Endothelial cell (in vitro differentiated cells): ENCODE data around the gene ANKFN1. TPM values are rescaled to one million over a fixed set of nuclear protein-coding genes. Genes with fewer than 3 reads are reported as not detected.

Source experiments
- DNase-seq: peaks from one replicate; pipeline ENCODE4 v3.0.0; 2021; ENCODE audit warnings: low spot score
- H3K27ac Mint-ChIP-seq: one replicate; pipeline ENCODE4 v1.8.0; 2021; ENCODE audit warnings: mixed read lengths, inconsistent platforms; ENCODE audit not compliant: unreplicated experiment
- H3K27me3 Mint-ChIP-seq: one replicate; pipeline ENCODE4 v1.8.0; 2021; ENCODE audit warnings: mild to moderate bottlenecking, moderate library complexity, mixed read lengths, inconsistent platforms; ENCODE audit not compliant: unreplicated experiment
- H3K36me3 Mint-ChIP-seq: one replicate; pipeline ENCODE4 v1.8.0; 2021; ENCODE audit warnings: mild to moderate bottlenecking, low read depth, mixed read lengths, inconsistent platforms; ENCODE audit not compliant: unreplicated experiment
- H3K4me1 Mint-ChIP-seq: one replicate; pipeline ENCODE4 v1.8.0; 2021; ENCODE audit warnings: mild to moderate bottlenecking, mixed read lengths, inconsistent platforms; ENCODE audit not compliant: unreplicated experiment
- H3K4me3 Mint-ChIP-seq: one replicate; pipeline ENCODE4 v1.8.0; 2021; ENCODE audit warnings: mild to moderate bottlenecking, mixed read lengths, inconsistent platforms; ENCODE audit not compliant: unreplicated experiment
- H3K9me3 Mint-ChIP-seq: one replicate; pipeline ENCODE4 v1.8.0; 2021; ENCODE audit warnings: mixed read lengths, inconsistent platforms; ENCODE audit not compliant: unreplicated experiment
- CTCF ChIP-seq: fragments of 200-600 bp; sonication (generic); IDR thresholded peaks from one replicate; pipeline ENCODE4 v1.5.0; 2021; ENCODE audit warnings: antibody characterized with exemption; ENCODE audit not compliant: unreplicated experiment
- total RNA-seq: library from RNA; stranded (reverse); fragmentation: NEBNext Ultra II Directional; extraction: Animal tissue kit (Norgen Biotek cat#: 25700); gene quantifications from one replicate; pipeline ENCODE4 v1.2.1, GENCODE V29; 2021; ENCODE audit not compliant: unreplicated experiment

The ANKFN1 gene
- total RNA-seq, 1 donor from 2014 or later = not detected

DNA sequence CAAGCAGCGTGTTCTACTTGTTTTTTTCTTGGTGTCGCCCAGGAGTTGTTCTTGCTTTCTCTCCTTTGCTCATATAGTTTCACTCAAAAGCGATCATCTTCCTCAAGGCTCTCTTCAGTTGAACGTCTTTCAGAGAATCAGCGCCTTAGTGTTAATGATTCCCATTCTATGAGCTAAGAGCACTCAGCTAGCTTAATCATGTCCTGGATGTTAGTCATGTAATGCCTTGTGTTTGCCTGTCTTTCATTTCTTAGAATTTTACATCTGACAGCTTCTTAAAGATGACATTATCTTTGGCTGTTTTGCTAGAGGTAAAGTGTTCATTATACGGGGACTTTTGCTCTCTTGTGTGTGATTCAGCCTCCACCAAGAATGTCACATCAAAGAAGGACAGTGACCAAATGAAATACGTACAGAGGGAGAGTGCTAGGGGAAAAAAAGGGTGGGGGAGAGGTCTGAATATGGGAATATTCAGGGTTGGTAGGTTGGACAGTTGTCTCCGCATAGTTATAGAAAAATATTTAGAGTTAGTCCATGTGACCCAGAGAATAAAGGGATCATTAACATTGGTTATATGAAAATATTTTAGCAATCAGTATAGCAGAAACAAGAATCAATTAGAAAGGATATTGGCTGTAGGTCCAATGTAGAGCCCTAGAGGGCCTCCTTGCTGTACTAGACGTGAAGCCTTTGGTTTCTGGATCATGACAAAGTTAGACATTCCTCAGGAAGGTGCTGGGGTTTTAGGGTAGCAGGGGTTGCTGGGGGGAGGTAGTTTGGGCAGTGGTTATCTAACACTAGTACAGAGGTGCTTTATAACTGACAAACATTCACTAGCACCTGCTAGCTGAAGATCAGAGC lies 31.9 kb upstream of the ANKFN1 start:
- TF ChIP-seq CTCF = no peak
- Mint-ChIP-seq H3K27ac (no peak overlapping the region), H3K4me1 (no peaks in the 10 kb centered on the region), H3K27me3 (no peaks in the 10 kb centered on the region), H3K9me3 (no peaks in the 10 kb centered on the region), H3K4me3 (no peak overlapping the region), H3K36me3 (no peaks in the 10 kb centered on the region)
- DNase-seq = no peak

- H3K9me3 Mint-ChIP-seq = no peaks in the 10 kb centered on the region
- peak; percentile 36 for TF ChIP-seq CTCF
- no peak overlapping the region for H3K27ac Mint-ChIP-seq
- peak; percentile 38 for DNase-seq
- H3K36me3 Mint-ChIP-seq = no peaks in the 10 kb centered on the region
- H3K4me3 Mint-ChIP-seq = no peak overlapping the region
- H3K27me3 Mint-ChIP-seq = no peaks in the 10 kb centered on the region
- no peaks in the 10 kb centered on the region for H3K4me1 Mint-ChIP-seq
These were observed 27.1 kb upstream of the ANKFN1 start for GRCh38 chr17:56125830-56126819.

GRCh38 chr17:56130026-56130425 lies 23.2 kb upstream of the ANKFN1 start:
- Mint-ChIP-seq H3K27ac (no peak overlapping the region), H3K36me3 (no peaks in the 10 kb centered on the region), H3K9me3 (no peaks in the 10 kb centered on the region), H3K4me1 (no peaks in the 10 kb centered on the region), H3K27me3 (no peaks in the 10 kb centered on the region), H3K4me3 (no peak overlapping the region)
- no peak for TF ChIP-seq CTCF
- no peak for DNase-seq

DNA sequence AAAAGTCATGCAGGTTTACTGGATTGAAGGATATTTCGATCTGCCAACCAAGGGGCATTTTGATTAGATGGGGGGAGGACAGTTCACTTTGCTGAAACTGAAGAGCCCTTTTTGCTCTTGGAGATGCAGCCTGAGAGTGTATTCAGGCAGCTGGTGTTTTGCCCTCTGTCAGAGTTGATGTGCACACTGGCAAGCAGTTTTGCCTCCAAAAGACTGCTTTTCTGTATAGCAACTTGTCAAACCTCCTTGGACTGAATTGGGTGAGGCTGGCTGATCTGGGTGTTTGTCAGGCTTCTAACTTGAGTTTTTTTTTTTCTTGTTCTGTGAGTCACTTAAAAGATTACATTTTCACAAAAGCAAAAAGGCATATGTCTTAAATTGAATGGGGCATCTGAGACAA lies 22.6 kb upstream of the ANKFN1 start:
- no peak for TF ChIP-seq CTCF
- Mint-ChIP-seq H3K27ac (no peak overlapping the region), H3K4me1 (no peaks in the 10 kb centered on the region), H3K4me3 (no peak overlapping the region), H3K36me3 (no peaks in the 10 kb centered on the region), H3K27me3 (no peaks in the 10 kb centered on the region), H3K9me3 (no peaks in the 10 kb centered on the region)
- DNase-seq = no peak

DNA sequence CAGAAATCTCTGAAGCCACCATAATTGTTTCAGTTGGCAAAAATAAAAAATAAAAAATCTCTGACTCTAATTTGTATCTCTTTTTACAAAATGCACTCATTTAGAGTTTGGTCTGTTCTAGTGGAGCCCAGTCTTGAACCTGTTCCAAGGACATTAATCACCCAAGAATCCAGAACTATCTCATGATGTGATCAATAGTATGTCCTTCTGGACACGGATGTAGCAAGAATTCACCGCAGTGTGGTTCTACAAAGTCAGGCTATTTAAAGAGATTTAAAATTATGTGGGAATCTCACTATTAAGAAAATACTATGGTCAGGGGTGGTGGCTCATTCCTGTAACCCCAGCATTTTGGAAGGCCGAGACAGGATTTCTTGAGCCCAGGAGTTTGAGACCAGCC lies 21.8 kb upstream of the ANKFN1 start:
- Mint-ChIP-seq H3K36me3 (no peaks in the 10 kb centered on the region), H3K27me3 (no peaks in the 10 kb centered on the region), H3K4me3 (no peak overlapping the region), H3K27ac (no peak overlapping the region), H3K4me1 (no peaks in the 10 kb centered on the region), H3K9me3 (no peaks in the 10 kb centered on the region)
- no peak for DNase-seq
- TF ChIP-seq CTCF = no peak
